ENCODE measurements around the gene TMCO1.

GRCh38 chr1:165726169-165726568 lies 42.5 kb downstream of the TMCO1 start:
- TF ChIP-seq, protein P1, sequence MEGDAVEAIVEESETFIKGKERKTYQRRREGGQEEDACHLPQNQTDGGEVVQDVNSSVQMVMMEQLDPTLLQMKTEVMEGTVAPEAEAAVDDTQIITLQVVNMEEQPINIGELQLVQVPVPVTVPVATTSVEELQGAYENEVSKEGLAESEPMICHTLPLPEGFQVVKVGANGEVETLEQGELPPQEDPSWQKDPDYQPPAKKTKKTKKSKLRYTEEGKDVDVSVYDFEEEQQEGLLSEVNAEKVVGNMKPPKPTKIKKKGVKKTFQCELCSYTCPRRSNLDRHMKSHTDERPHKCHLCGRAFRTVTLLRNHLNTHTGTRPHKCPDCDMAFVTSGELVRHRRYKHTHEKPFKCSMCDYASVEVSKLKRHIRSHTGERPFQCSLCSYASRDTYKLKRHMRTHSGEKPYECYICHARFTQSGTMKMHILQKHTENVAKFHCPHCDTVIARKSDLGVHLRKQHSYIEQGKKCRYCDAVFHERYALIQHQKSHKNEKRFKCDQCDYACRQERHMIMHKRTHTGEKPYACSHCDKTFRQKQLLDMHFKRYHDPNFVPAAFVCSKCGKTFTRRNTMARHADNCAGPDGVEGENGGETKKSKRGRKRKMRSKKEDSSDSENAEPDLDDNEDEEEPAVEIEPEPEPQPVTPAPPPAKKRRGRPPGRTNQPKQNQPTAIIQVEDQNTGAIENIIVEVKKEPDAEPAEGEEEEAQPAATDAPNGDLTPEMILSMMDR (IDR thresholded peaks at IDR 0.05): no peak
- TF ChIP-seq EP300 (IDR thresholded peaks at IDR 0.05): no peak
- TF ChIP-seq POLR2A (IDR thresholded peaks at IDR 0.05): no peak
